Subcutaneous adipose tissue (tissue), 4 donors: Measurements from ENCODE around the gene NLGN1. TPM values are rescaled to one million over a fixed set of nuclear protein-coding genes. Genes with fewer than 3 reads are reported as not detected.

Experiments used
- total RNA-seq, 4 donors: library from RNA; depleted of rRNA; stranded (reverse); fragments of >200 nt; gene quantifications; one replicate each; pipeline ENCODE4 v1.1.0, GENCODE V29; 2016
- TF ChIP-seq, protein P1 (sequence below): fragments of 450-650 bp; IDR thresholded peaks from one replicate; pipeline ENCODE4 v1.5.1; 2016; ENCODE audit warnings: low read depth, mild to moderate bottlenecking, control low read depth, antibody characterized with exemption, moderate library complexity

NLGN1 gene
- total RNA-seq, 4 donors from 2014 or later, result 5.1 to 16.5 (median 7.9) TPM

DNA sequence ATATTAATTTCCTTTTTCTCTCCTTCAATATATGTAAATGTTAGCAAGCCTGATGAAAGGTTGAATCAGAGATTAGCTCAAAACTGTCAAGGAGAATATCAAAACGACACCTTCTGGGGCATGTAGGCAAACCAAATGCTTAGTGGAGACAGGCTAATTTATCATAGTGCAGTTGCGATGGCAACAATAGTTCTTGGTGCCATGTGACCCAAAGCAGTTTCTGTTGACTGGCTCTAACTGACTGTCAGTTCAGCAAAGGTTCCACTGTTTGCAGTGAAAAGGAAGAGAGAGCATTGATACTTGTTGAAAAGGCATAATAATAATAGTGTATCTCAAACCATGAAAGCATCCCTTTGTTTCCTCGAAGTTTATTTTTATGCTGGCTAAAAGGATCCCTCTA, 513.9 kb downstream of the NLGN1 start:
- TF ChIP-seq, protein P1, sequence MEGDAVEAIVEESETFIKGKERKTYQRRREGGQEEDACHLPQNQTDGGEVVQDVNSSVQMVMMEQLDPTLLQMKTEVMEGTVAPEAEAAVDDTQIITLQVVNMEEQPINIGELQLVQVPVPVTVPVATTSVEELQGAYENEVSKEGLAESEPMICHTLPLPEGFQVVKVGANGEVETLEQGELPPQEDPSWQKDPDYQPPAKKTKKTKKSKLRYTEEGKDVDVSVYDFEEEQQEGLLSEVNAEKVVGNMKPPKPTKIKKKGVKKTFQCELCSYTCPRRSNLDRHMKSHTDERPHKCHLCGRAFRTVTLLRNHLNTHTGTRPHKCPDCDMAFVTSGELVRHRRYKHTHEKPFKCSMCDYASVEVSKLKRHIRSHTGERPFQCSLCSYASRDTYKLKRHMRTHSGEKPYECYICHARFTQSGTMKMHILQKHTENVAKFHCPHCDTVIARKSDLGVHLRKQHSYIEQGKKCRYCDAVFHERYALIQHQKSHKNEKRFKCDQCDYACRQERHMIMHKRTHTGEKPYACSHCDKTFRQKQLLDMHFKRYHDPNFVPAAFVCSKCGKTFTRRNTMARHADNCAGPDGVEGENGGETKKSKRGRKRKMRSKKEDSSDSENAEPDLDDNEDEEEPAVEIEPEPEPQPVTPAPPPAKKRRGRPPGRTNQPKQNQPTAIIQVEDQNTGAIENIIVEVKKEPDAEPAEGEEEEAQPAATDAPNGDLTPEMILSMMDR, result no peak

DNA sequence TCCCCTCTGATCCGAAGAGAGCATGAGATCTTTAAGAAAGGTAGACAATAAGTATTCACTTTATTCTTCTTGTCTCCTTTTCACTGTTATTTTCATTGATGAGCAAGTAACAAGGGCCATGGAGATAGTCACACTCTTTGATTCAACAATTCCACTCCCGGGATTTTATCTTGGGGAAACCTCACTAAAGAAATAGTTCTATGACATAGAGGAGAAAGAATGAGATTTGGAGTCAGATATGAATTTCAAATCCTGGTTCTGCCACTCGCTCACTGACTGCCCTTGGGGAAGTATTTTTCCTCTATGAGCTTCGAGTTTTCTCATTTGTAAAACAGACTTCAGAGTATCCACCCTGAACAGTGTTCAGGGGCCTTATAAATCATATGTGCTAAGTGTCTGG, 514.6 kb downstream of the NLGN1 start:
- TF ChIP-seq, protein P1, result no peak

DNA sequence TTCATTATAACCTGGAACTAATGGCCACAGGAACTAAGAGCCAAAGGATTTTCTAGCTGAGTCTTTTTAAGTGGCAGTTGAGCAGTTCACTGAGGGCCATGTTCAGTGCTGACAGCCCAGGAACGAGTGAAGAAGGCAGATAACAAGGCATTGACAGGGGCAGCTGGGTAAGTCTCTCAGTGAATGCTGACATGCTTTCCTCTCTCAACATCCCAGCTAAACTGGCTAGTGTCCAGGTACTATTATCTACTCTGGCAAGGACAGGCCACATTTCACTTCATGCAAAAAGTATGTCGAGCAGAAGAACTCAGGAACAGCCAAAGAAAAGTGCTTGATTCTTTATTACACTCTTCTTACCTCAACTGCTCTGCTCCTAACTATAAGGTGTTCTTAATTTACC, 515.9 kb downstream of the NLGN1 start:
- TF ChIP-seq, protein P1, result no peak

DNA sequence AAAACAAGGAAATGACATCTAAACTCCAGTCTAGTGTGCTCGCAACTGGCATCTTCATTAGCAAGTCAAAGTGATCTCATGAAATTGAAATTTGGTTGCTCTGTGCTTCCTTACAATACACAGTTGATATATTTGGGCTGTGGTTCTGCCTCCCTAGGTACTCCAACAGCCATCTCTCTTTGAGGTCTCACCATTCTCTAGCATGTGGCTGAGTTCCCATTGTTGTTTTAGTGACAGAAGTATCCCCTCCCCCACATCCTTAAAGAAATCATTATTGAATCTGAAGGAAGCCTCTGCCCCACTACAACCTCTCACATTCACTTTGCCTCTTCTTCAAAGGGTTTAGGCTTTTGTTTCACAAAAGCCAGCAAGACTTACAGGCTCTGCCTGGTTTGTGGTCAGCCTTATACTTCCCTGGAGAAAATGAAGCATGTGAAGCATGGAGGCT, 516.5 kb downstream of the NLGN1 start:
- TF ChIP-seq, protein P1, result no peak

DNA sequence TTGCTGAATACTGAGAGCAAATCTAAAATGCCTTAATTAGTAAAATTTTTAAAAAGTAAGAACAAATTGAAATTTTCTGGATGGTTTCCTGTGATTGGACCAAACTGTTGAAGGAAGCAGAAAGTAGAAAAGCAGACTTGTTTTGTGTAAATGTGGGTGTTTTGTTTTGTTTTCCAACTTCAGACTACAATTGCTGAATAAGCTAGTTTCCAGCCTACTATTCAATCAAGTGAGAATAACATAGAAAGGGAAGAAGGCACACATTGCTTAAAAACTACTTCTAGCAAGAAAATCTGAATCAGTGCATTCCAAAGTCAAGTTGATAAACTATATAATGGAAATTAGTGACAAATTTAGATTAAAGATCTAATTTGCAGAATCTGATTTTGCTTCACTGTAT, 519.3 kb downstream of the NLGN1 start:
- TF ChIP-seq, protein P1, result no peak

DNA sequence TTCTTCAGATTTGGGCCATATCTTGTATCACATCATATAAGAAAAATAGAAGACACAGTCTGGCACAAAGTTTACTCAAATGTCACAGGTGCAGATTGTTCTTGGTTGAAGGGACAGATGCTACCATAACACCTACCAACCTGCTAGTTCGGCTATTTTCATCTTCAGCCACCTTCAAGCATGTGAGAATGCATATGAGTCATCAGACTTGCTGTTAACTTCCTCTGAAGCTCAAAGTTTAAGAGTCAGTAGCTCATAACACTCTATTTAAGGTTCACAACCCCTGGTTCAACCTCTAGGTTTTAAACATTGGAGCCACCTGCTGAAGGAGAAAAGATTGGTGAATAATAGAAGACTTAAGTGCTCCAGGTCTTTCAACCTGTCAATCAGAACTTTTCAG, 522.8 kb downstream of the NLGN1 start:
- TF ChIP-seq, protein P1, result no peak

DNA sequence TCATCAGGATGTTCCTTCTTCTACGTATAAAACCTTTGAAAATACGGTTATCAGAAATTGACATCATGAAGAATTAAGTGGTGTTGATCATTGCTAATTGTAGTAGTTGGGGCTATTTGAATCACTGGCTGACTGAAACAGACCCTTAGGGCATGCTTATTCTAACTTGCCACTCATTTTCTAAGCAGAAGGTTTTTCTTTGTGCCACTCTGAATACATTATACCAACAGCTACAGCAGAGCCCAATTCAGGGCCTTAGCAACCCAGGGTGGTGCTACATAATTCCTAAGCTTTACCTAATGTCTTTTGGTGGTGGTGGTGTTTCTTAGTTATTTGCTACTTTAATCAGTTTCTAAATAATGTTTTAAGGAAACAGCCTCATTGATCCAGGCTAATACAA, 524.2 kb downstream of the NLGN1 start:
- TF ChIP-seq, protein P1, result no peak
